ENCODE measurements around the gene GPR78. TPM values are rescaled to one million over a fixed set of nuclear protein-coding genes. Genes with fewer than 3 reads are reported as not detected.

GPR78 gene
- total RNA-seq, 1 donor from 2014 or later, result under 0.01 TPM

GRCh38 chr4:8597319-8597718 lies 17.1 kb downstream of the GPR78 start:
- FAIRE-seq, result no peak
- DNase-seq (ENCODE audit: low spot score in 2 of 2), result no peak

- no peak for FAIRE-seq
- DNase-seq (ENCODE audit: low spot score in 2 of 2), result no peak
Measured at GRCh38 chr4:8597791-8598190, 17.6 kb downstream of the GPR78 start.

GRCh38 chr4:8598391-8599090 lies 18.3 kb downstream of the GPR78 start:
- FAIRE-seq (no peak), DNase-seq (ENCODE audit: low spot score in 2 of 2) (no peak)

GRCh38 chr4:8599091-8599460 lies 18.9 kb downstream of the GPR78 start:
- DNase-seq (ENCODE audit: low spot score in 2 of 2), result no peak
- FAIRE-seq, result no peak

- DNase-seq (ENCODE audit: low spot score in 2 of 2) (no peak), FAIRE-seq (no peak)
Measured at GRCh38 chr4:8599657-8600056, 19.5 kb downstream of the GPR78 start.

- no peak for FAIRE-seq
Measured at GRCh38 chr4:8600266-8600665, 20.1 kb downstream of the GPR78 start.

GRCh38 chr4:8600686-8601085 lies 20.5 kb downstream of the GPR78 start:
- DNase-seq (ENCODE audit: low spot score in 2 of 2) (no peak), FAIRE-seq (no peak)

More at GRCh38 chr4:8600266-8600665, 20.1 kb downstream of the GPR78 start:
- no peak for DNase-seq (ENCODE audit: low spot score in 2 of 2)

- DNase-seq (ENCODE audit: low spot score in 2 of 2), result no peak
- no peak for FAIRE-seq
Measured at GRCh38 chr4:8601086-8601485, 20.9 kb downstream of the GPR78 start.

GRCh38 chr4:8601556-8601955 lies 21.4 kb downstream of the GPR78 start:
- no peak for FAIRE-seq
- DNase-seq (ENCODE audit: low spot score in 2 of 2), result no peak

- FAIRE-seq, result no peak
- DNase-seq (ENCODE audit: low spot score in 2 of 2), result no peak
Measured at GRCh38 chr4:8602686-8603430, 22.7 kb downstream of the GPR78 start.

- FAIRE-seq (no peak), DNase-seq (ENCODE audit: low spot score in 2 of 2) (no peak)
Measured at GRCh38 chr4:8603931-8604330, 23.7 kb downstream of the GPR78 start.

- DNase-seq (ENCODE audit: low spot score in 2 of 2) (no peak), FAIRE-seq (no peak)
Measured at GRCh38 chr4:8605289-8605688, 25.1 kb downstream of the GPR78 start.

- DNase-seq (ENCODE audit: low spot score in 2 of 2), result no peak
- no peak for FAIRE-seq
Measured at GRCh38 chr4:8606476-8606875, 26.3 kb downstream of the GPR78 start.

- FAIRE-seq, result no peak
- no peak for DNase-seq (ENCODE audit: low spot score in 2 of 2)
Measured at GRCh38 chr4:8606966-8607365, 26.8 kb downstream of the GPR78 start.

GRCh38 chr4:8607603-8608481 lies 27.6 kb downstream of the GPR78 start:
- peak; percentile 66 to 75 for DNase-seq (ENCODE audit: low spot score in 2 of 2)
- no peak for FAIRE-seq

GRCh38 chr4:8608714-8609391 lies 28.7 kb downstream of the GPR78 start:
- no peak for FAIRE-seq
- no peak for DNase-seq (ENCODE audit: low spot score in 2 of 2)

GRCh38 chr4:8609406-8609805 lies 29.2 kb downstream of the GPR78 start:
- no peak for DNase-seq (ENCODE audit: low spot score in 2 of 2)
- no peak for FAIRE-seq

GRCh38 chr4:8609824-8610350 lies 29.7 kb downstream of the GPR78 start:
- FAIRE-seq (no peak), DNase-seq (ENCODE audit: low spot score in 2 of 2) (no peak)

- no peak for FAIRE-seq
- no peak for DNase-seq (ENCODE audit: low spot score in 2 of 2)
Measured at GRCh38 chr4:8610858-8611616, 30.8 kb downstream of the GPR78 start.

- FAIRE-seq, result no peak
- DNase-seq (ENCODE audit: low spot score in 2 of 2), result no peak
Measured at GRCh38 chr4:8612646-8613045, 32.5 kb downstream of the GPR78 start.
